HCT116 (cell line): ENCODE results near the gene HHAT. TPM values are rescaled to one million over a fixed set of nuclear protein-coding genes. Genes with fewer than 3 reads are reported as not detected.

ENCODE experiments used
- ATAC-seq: fragments of 200-7000 bp; cut with Tn5 transposase; 2 replicates; pipeline ENCODE4 v1.9.1; 2020; ENCODE audit warnings: mild to moderate bottlenecking, moderate library complexity
- BruUV-seq: library from RNA; stranded (reverse); fragments of 400-500 nt; replicated peaks from 2 replicates; lab custom pipeline; 2021; lab: Mats Ljungman, UMichigan
- CTCF ChIA-PET: fragments of 300-600 bp; sonication (Branson Sonifier 250); formaldehyde crosslinking; loops from one replicate; lab custom pipeline; 2021; ENCODE audit warnings: antibody characterized with exemption; lab: Charles Lee
- POLR2A ChIA-PET: fragments of 300-600, 350-600 bp; sonication (Branson Sonifier 250); formaldehyde crosslinking; loops from one replicate; lab custom pipeline; 2021; ENCODE audit warnings: antibody characterized with exemption; lab: Charles Lee
- RAD21 ChIA-PET, 2 experiments: fragments of 300-600 bp; sonication (Branson Sonifier 250); formaldehyde crosslinking; loops; one replicate each; lab custom pipeline; 2023; ENCODE audit warnings: low total read pairs in 2 of 2; ENCODE audit not compliant: uncharacterized antibody in 2 of 2, unreplicated experiment in 2 of 2, low non-redundant PET in 1 of 2; lab: Charles Lee
- DNase-seq: peaks from one replicate; pipeline ENCODE4 v3.0.0-alpha.2; 2010; ENCODE audit warnings: low read depth, low spot score
- H2AFZ ChIP-seq: fragments of 200-600 bp; shearing (Covaris generic), sonication (generic); 2 replicates; pipeline ENCODE4 v1.6.1; 2017; ENCODE audit warnings: low read depth, mixed run types, mixed read lengths, antibody characterized with exemption, low read length; ENCODE audit not compliant: poor library complexity, severe bottlenecking
- H3K27ac ChIP-seq: 2 replicates; pipeline ENCODE4 v1.5.1; 2012; ENCODE audit warnings: low read depth, low read length
- H3K27me3 ChIP-seq: fragments of 200-600 bp; sonication (generic); 2 replicates; pipeline ENCODE4 v1.6.1; 2016; ENCODE audit warnings: mixed run types, low read length, mixed read lengths; ENCODE audit not compliant: insufficient read depth
- H3K36me3 ChIP-seq, 2 experiments: fragments of 200-500 bp in 1 of 2; fragments of 200-600 bp in 1 of 2; sonication (Bioruptor generic) in 1 of 2; sonication (generic) in 1 of 2; 2 replicates each; pipeline versions ENCODE4 v1.5.1 to v1.6.1; 2014 to 2016; ENCODE audit warnings: low read length in 2 of 2, inconsistent platforms in 1 of 2, mixed read lengths in 1 of 2, mixed run types in 1 of 2; ENCODE audit not compliant: insufficient read depth in 2 of 2, control insufficient read depth in 1 of 2
- H3K4me1 ChIP-seq, 2 experiments: fragments of 200-600 bp in 1 of 2; sonication (generic) in 1 of 2; 2 replicates each; pipeline versions ENCODE4 v1.5.1 to v1.6.1; 2012 to 2017; ENCODE audit warnings: low read length in 2 of 2, inconsistent platforms in 1 of 2, mild to moderate bottlenecking in 1 of 2, mixed read lengths in 1 of 2, mixed run types in 1 of 2, moderate library complexity in 1 of 2; ENCODE audit not compliant: insufficient read depth in 2 of 2, control insufficient read depth in 1 of 2
- H3K4me2 ChIP-seq: fragments of 200-600 bp; sonication (generic); 2 replicates; pipeline ENCODE4 v1.6.1; 2017; ENCODE audit warnings: mixed run types, low read length, mixed read lengths
- H3K4me3 ChIP-seq, 2 experiments: fragments of 200-600 bp in 1 of 2; sonication (generic) in 1 of 2; replicated peaks in 1 of 2; 2 replicates each; pipeline ENCODE4 v1.5.1; 2011 to 2016; ENCODE audit warnings: low read length in 2 of 2, control low read depth in 1 of 2, low read depth in 1 of 2, mild to moderate bottlenecking in 1 of 2, mixed read lengths in 1 of 2, mixed run types in 1 of 2
- H3K79me2 ChIP-seq: fragments of 200-600 bp; sonication (generic); 2 replicates; pipeline ENCODE4 v1.6.1; 2017; ENCODE audit warnings: mild to moderate bottlenecking, mixed run types, low read length, moderate library complexity, mixed read lengths; ENCODE audit not compliant: insufficient read depth
- H3K9ac ChIP-seq: fragments of 200-600 bp; sonication (generic); 2 replicates; pipeline ENCODE4 v1.6.1; 2016; ENCODE audit warnings: low read length, mixed read lengths
- H3K9me2 ChIP-seq: fragments of 200-600 bp; sonication (generic), shearing (Covaris generic); 2 replicates; pipeline ENCODE4 v1.6.1; 2017; ENCODE audit warnings: mixed run types, mild to moderate bottlenecking, moderate library complexity; ENCODE audit not compliant: insufficient read depth
- H3K9me3 ChIP-seq, 2 experiments: fragments of 200-500 bp in 1 of 2; fragments of 200-600 bp in 1 of 2; sonication (Bioruptor generic) in 1 of 2; sonication (generic) in 1 of 2; 2 replicates each; pipeline ENCODE4 v1.6.1; 2014 to 2017; ENCODE audit warnings: low read length in 2 of 2, mixed read lengths in 2 of 2, inconsistent platforms in 1 of 2, low read depth in 1 of 2, mild to moderate bottlenecking in 1 of 2, mixed run types in 1 of 2, moderate library complexity in 1 of 2; ENCODE audit not compliant: control insufficient read depth in 1 of 2, insufficient read depth in 1 of 2
- H4K20me1 ChIP-seq: fragments of 200-600 bp; sonication (generic), shearing (Covaris generic); 2 replicates; pipeline ENCODE4 v1.6.1; 2017; ENCODE audit warnings: mixed run types, mild to moderate bottlenecking, moderate library complexity; ENCODE audit not compliant: insufficient read depth
- ATF3 ChIP-seq: IDR thresholded peaks from 2 replicates; pipeline ENCODE4 v1.6.1; 2012
- CBX3 ChIP-seq: IDR thresholded peaks from 2 replicates; pipeline ENCODE4 v1.6.1; 2012; ENCODE audit warnings: low read depth
- CTCF ChIP-seq, 3 experiments: fragments of 200-600 bp in 1 of 3; sonication (generic) in 1 of 3; IDR thresholded peaks in 2 of 3; conservative IDR thresholded peaks in 1 of 3; 2 replicates each; pipeline ENCODE4 v1.5.1; 2012 to 2017; ENCODE audit warnings: low read depth in 2 of 3, low read length in 2 of 3, antibody characterized with exemption in 1 of 3, borderline replicate concordance in 1 of 3, control low read depth in 1 of 3, mild to moderate bottlenecking in 1 of 3, mixed read lengths in 1 of 3, mixed run types in 1 of 3, moderate library complexity in 1 of 3; ENCODE audit not compliant: insufficient read depth in 1 of 3
- EGR1 ChIP-seq: IDR thresholded peaks from 2 replicates; pipeline ENCODE4 v1.6.1; 2012; ENCODE audit warnings: low read depth
- ELF1 ChIP-seq: IDR thresholded peaks from 2 replicates; pipeline ENCODE4 v1.6.1; 2012; ENCODE audit warnings: low read depth, borderline replicate concordance
- EZH2 ChIP-seq: fragments of 200-600 bp; sonication (generic); IDR thresholded peaks from 2 replicates; pipeline ENCODE4 v1.6.1; 2017; ENCODE audit warnings: antibody characterized with exemption, mixed run types
- EZH2phosphoT487 ChIP-seq: fragments of 200-600 bp; IDR thresholded peaks from 2 replicates; pipeline ENCODE4 v1.6.1; 2018; ENCODE audit warnings: antibody characterized with exemption, borderline replicate concordance
- FOSL1 ChIP-seq: IDR thresholded peaks from 2 replicates; pipeline ENCODE4 v1.6.1; 2012; ENCODE audit warnings: low read depth
- JUND ChIP-seq: IDR thresholded peaks from 2 replicates; pipeline ENCODE4 v1.6.1; 2012
- MAX ChIP-seq: IDR thresholded peaks from 2 replicates; pipeline ENCODE4 v1.6.1; 2012
- POLR2A ChIP-seq: IDR thresholded peaks from 2 replicates; pipeline ENCODE4 v1.7.0; 2011; ENCODE audit warnings: borderline replicate concordance; ENCODE audit not compliant: insufficient read depth, insufficient read length; ENCODE audit errors: extremely low read depth
- POLR2AphosphoS5 ChIP-seq: IDR thresholded peaks from 2 replicates; pipeline ENCODE4 v1.6.1; 2011; ENCODE audit warnings: mild to moderate bottlenecking, low read depth, low read length, moderate library complexity
- SIN3A ChIP-seq: IDR thresholded peaks from 2 replicates; pipeline ENCODE4 v1.6.1; 2012; ENCODE audit warnings: low read depth
- YY1 ChIP-seq: IDR thresholded peaks from 2 replicates; pipeline ENCODE4 v1.6.1; 2011; ENCODE audit warnings: low read length, low read depth, moderate library complexity, mild to moderate bottlenecking; ENCODE audit not compliant: insufficient replicate concordance; ENCODE audit errors: extremely low read depth
- ZBTB33 ChIP-seq: IDR thresholded peaks from 2 replicates; pipeline ENCODE4 v1.6.1; 2011; ENCODE audit warnings: mild to moderate bottlenecking, low read length, moderate library complexity; ENCODE audit not compliant: insufficient replicate concordance; ENCODE audit errors: extremely low read depth
- ZNF274 ChIP-seq: fragments of 200-500 bp; sonication (Bioruptor generic); IDR thresholded peaks from 2 replicates; pipeline ENCODE4 v1.6.1; 2014; ENCODE audit warnings: mild to moderate bottlenecking, low read depth, low read length, inconsistent platforms
- intact Hi-C: fragments of 100-400 bp; cut with micrococcal nuclease; formaldehyde crosslinking; loops from 2 replicates; pipeline ENCODE4 v1.10.0; 2022
- total RNA-seq: library from RNA; stranded (reverse); gene quantifications from one replicate; pipeline ENCODE4 v1.2.1, GENCODE V29; 2021; ENCODE audit not compliant: unreplicated experiment

HHAT gene
- total RNA-seq, 1 experiment from 2014 or later, result 2.7 TPM

- ATAC-seq (no peak), DNase-seq (no peak)
- no peak overlapping the region for H3K27ac ChIP-seq
- no peaks in the 10 kb centered on the region for H3K79me2 ChIP-seq
- CTCF ChIA-PET, result no interaction called here
- H3K9me3 ChIP-seq, result no peaks in the 10 kb centered on the region
- H3K4me2 ChIP-seq, result no peak overlapping the region
- no peak overlapping the region for H3K9ac ChIP-seq
- POLR2A ChIA-PET, result no interaction called here
- H2AFZ ChIP-seq, result no peak overlapping the region
- TF ChIP-seq MAX, result no peak
- TF ChIP-seq ZBTB33, result no peak
- no peak for TF ChIP-seq ATF3
- no peak for TF ChIP-seq JUND
- TF ChIP-seq FOSL1, result no peak
- no peak for TF ChIP-seq ZNF274
- no peak for TF ChIP-seq YY1
- TF ChIP-seq EZH2phosphoT487, result no peak
- TF ChIP-seq POLR2A, result no peak
- no peak for TF ChIP-seq EZH2
- TF ChIP-seq ELF1, result no peak
- TF ChIP-seq CBX3, result no peak
- TF ChIP-seq EGR1, result no peak
- TF ChIP-seq POLR2AphosphoS5, result no peak
- TF ChIP-seq CTCF (IDR thresholded peaks at IDR 0.05 in 2 of 3, conservative IDR thresholded peaks at IDR 0.05 in 1 of 3; ENCODE audit: borderline replicate concordance in 1 of 3, insufficient read depth in 1 of 3, low read depth in 2 of 3, low read length in 2 of 3), result no peak
- TF ChIP-seq SIN3A, result no peak
- H3K36me3 ChIP-seq, result no peaks in the 10 kb centered on the region
- no TSS peak for BruUV-seq
- intact Hi-C loops, result no loop called here
- RAD21 ChIA-PET, result no interaction called here
- no peaks in the 10 kb centered on the region for H3K4me1 ChIP-seq
- H3K4me3 ChIP-seq, result no peak overlapping the region
- no peaks in the 10 kb centered on the region for H4K20me1 ChIP-seq
- peaks cover 28% of the 10 kb centered on the region for H3K27me3 ChIP-seq
- no peaks in the 10 kb centered on the region for H3K9me2 ChIP-seq
Observed at GRCh38 chr1:210553711-210554110, 225.0 kb downstream of the HHAT start.
